Neuronal stem cell (in vitro differentiated cells): ENCODE data around the gene ACSM5.
A peak's percentile ranks its signal among the peaks of the same experiment; 100 is the strongest.

ENCODE experiments used
- DNase-seq: peaks from one replicate; pipeline ENCODE4 v3.0.0-alpha.2; 2013; ENCODE audit warnings: low spot score
- H2AFZ ChIP-seq: one replicate; pipeline ENCODE4 v1.6.1; 2013; ENCODE audit warnings: mild to moderate bottlenecking, low read length, inconsistent platforms
- H2AK5ac ChIP-seq: 2 replicates; pipeline ENCODE4 v1.6.1; 2013; ENCODE audit warnings: low read depth, mild to moderate bottlenecking, inconsistent platforms, low read length, moderate library complexity, mixed read lengths
- H2BK120ac ChIP-seq: 2 replicates; pipeline ENCODE4 v1.6.1; 2013; ENCODE audit warnings: low read depth, mild to moderate bottlenecking, inconsistent platforms, low read length, moderate library complexity, mixed read lengths
- H2BK12ac ChIP-seq: one replicate; pipeline ENCODE4 v1.6.1; 2013; ENCODE audit warnings: low read length, inconsistent platforms
- H2BK15ac ChIP-seq: 2 replicates; pipeline ENCODE4 v1.6.1; 2013; ENCODE audit warnings: mild to moderate bottlenecking, low read length, inconsistent platforms, mixed read lengths
- H2BK5ac ChIP-seq: one replicate; pipeline ENCODE4 v1.6.1; 2013; ENCODE audit warnings: inconsistent platforms, mild to moderate bottlenecking, low read length, moderate library complexity
- H3K14ac ChIP-seq: one replicate; pipeline ENCODE4 v1.6.1; 2013; ENCODE audit warnings: low read length, inconsistent platforms
- H3K18ac ChIP-seq: 2 replicates; pipeline ENCODE4 v1.6.1; 2013; ENCODE audit warnings: low read length, inconsistent platforms
- H3K23ac ChIP-seq: 2 replicates; pipeline ENCODE4 v1.6.1; 2013; ENCODE audit warnings: low read depth, mild to moderate bottlenecking, mixed read lengths, low read length, inconsistent platforms; ENCODE audit not compliant: poor library complexity
- H3K27ac ChIP-seq: replicated peaks from 3 replicates; pipeline ENCODE4 v1.5.1; 2013; ENCODE audit warnings: low read length, inconsistent platforms
- H3K27me3 ChIP-seq, 3 experiments: 2 replicates each; pipeline ENCODE4 v1.6.1; 2013; ENCODE audit warnings: low read length in 3 of 3, mild to moderate bottlenecking in 2 of 3, inconsistent platforms in 1 of 3, low read depth in 1 of 3, mixed read lengths in 1 of 3, moderate library complexity in 1 of 3; ENCODE audit not compliant: control insufficient read depth in 3 of 3, insufficient read depth in 3 of 3
- H3K36me3 ChIP-seq, 2 donors: replicated peaks in 1 of 2; 2 replicates each; pipeline ENCODE4 v1.6.1; 2013; ENCODE audit warnings: low read length in 2 of 2; ENCODE audit not compliant: control insufficient read depth in 2 of 2, insufficient read depth in 2 of 2
- H3K4ac ChIP-seq: 2 replicates; pipeline ENCODE4 v1.6.1; 2013; ENCODE audit warnings: inconsistent platforms, mild to moderate bottlenecking, low read length, moderate library complexity
- H3K4me1 ChIP-seq, 2 donors: 1 replicate in 1 of 2; 2 replicates in 1 of 2; pipeline ENCODE4 v1.6.1; 2013; ENCODE audit warnings: low read length in 2 of 2, low read depth in 1 of 2; ENCODE audit not compliant: control insufficient read depth in 2 of 2, insufficient read depth in 1 of 2
- H3K4me2 ChIP-seq: one replicate; pipeline ENCODE4 v1.6.1; 2013; ENCODE audit warnings: mild to moderate bottlenecking, low read length, inconsistent platforms; ENCODE audit not compliant: insufficient read depth, poor library complexity, severe bottlenecking
- H3K4me3 ChIP-seq, 2 donors: 2 replicates each; pipeline ENCODE4 v1.5.1; 2013; ENCODE audit warnings: low read length in 2 of 2, mild to moderate bottlenecking in 2 of 2, inconsistent platforms in 1 of 2, moderate library complexity in 1 of 2
- H3K79me1 ChIP-seq: one replicate; pipeline ENCODE4 v1.6.1; 2013; ENCODE audit warnings: low read depth, mild to moderate bottlenecking, inconsistent platforms, low read length, moderate library complexity
- H3K9ac ChIP-seq: one replicate; pipeline ENCODE4 v1.6.1; 2013; ENCODE audit warnings: mild to moderate bottlenecking, low read depth, low read length, inconsistent platforms; ENCODE audit not compliant: poor library complexity
- H3K9me3 ChIP-seq, 2 donors: replicated peaks in 1 of 2; 2 replicates each; pipeline versions ENCODE3 to v1.6.1; 2013; ENCODE audit warnings: low read length in 2 of 2, mild to moderate bottlenecking in 2 of 2, inconsistent platforms in 1 of 2, low read depth in 1 of 2, mixed read lengths in 1 of 2, moderate library complexity in 1 of 2; ENCODE audit not compliant: control insufficient read depth in 2 of 2, insufficient read depth in 1 of 2
- H4K8ac ChIP-seq: one replicate; pipeline ENCODE4 v1.6.1; 2013; ENCODE audit warnings: low read depth, mild to moderate bottlenecking, inconsistent platforms, low read length, moderate library complexity
- H4K91ac ChIP-seq: one replicate; pipeline ENCODE4 v1.6.1; 2013; ENCODE audit warnings: low read length, low read depth, mild to moderate bottlenecking, inconsistent platforms; ENCODE audit not compliant: poor library complexity
- WGBS, 2 donors: extraction: QIAGEN DNeasy Blood & Tissue Kit; methylation state at CpG; one replicate each; pipeline ENCODE4 v1.1.7; 2013; ENCODE audit warnings: missing lambda C conversion rate in 2 of 2, mixed read lengths in 1 of 2; ENCODE audit not compliant: insufficient read length in 2 of 2, insufficient replicate concordance in 1 of 2; ENCODE audit errors: extremely low coverage in 2 of 2; 5-methylcytosine and 5-hydroxymethylcytosine counted together

Gene ACSM5

DNA sequence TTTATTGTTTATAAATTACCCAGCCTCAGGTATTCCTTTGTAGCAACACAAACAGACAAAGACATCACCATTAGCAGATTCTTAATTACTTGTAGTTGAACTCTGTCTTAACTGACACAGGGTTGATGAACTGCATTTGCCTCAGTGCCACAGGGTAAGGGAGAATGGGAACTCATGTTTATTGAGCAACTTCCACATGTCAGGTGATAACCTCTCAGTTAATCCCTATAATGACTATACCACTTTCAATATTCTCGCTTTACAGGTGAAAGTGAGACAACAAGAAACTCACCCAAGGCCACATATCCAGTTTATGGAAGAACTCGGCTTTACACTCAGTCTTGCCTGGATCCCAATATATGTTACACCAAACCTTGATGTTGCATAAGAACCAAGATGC lies 13.4 kb upstream of the ACSM5 start:
- Histone ChIP-seq H3K36me3 (no peaks in the 10 kb centered on the region), H2BK120ac (no peak overlapping the region), H4K91ac (no peak overlapping the region), H3K4me3 (no peak overlapping the region), H3K9ac (no peak overlapping the region), H2AFZ (no peak overlapping the region), H3K9me3 (no peaks in the 10 kb centered on the region), H3K27me3 (no peaks in the 10 kb centered on the region), H3K4ac (no peak overlapping the region), H3K14ac (no peak overlapping the region), H3K4me1 (peaks cover 0 to 3% of the 10 kb centered on the region in 2 donors), H3K27ac (no peak overlapping the region), H3K79me1 (no peaks in the 10 kb centered on the region), H3K4me2 (no peak overlapping the region), H2BK12ac (no peak overlapping the region), H4K8ac (no peak overlapping the region), H2BK5ac (no peak overlapping the region), H2AK5ac (no peak overlapping the region), H2BK15ac (no peak overlapping the region), H3K23ac (no peak overlapping the region), H3K18ac (no peak overlapping the region)
- no peak for DNase-seq
- no CpG with 5 or more reads among the region's 2 CpGs for WGBS, 2 donors

DNA sequence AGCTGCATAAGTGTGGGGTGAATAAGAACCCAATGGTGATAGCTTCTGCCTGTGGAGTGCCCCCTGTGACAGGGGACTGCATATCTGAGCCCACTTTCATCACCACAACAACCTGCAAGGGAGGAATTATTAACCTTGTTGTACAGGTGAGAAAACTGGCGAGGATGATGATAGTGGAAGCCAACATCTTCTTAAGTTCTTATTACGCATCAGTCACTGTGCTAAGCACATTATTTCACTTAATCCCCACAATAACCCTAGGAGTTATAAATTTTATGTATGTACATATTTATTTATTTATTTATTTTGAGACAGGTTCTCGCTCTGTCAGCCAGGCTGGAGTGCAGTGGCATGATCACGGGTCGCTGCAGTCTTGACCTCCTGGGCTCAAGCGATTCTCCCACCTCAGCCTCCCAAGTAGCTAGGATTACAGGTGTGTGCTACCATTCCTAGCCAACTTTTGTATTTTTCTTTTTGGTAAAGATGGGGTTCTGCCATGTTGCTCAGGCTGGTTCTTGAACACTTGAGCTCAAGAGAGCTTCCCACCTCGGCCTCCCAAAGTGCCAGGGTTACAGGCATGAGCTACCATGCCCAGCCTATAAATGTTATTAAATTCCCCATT lies 12.4 kb upstream of the ACSM5 start:
- no peak overlapping the region for H3K14ac ChIP-seq

GRCh38 chr16:20397468-20398074 lies 11.8 kb upstream of the ACSM5 start:
- H3K79me1 ChIP-seq, result no peaks in the 10 kb centered on the region
- H3K14ac ChIP-seq, result no peak overlapping the region
- H4K8ac ChIP-seq, result no peak overlapping the region
- H2BK5ac ChIP-seq, result no peak overlapping the region
- H3K4me1 ChIP-seq, result peaks cover 0 to 3% of the 10 kb centered on the region in 2 donors
- H3K36me3 ChIP-seq, result no peaks in the 10 kb centered on the region
- H3K9me3 ChIP-seq, result no peaks in the 10 kb centered on the region
- H2BK12ac ChIP-seq, result no peak overlapping the region
- no peak overlapping the region for H3K4me3 ChIP-seq
- H3K18ac ChIP-seq, result peak overlapping the region; percentile 36
- H3K4me2 ChIP-seq, result no peak overlapping the region
- peak overlapping the region; percentile 23 for H2AK5ac ChIP-seq
- no peak overlapping the region for H3K27ac ChIP-seq
- no peak overlapping the region for H3K4ac ChIP-seq
- no peak for DNase-seq
- peak overlapping the region; percentile 54 for H3K9ac ChIP-seq
- H3K27me3 ChIP-seq, result no peaks in the 10 kb centered on the region
- no CpG with 5 or more reads among the region's 7 CpGs for WGBS, 2 donors
- no peak overlapping the region for H3K23ac ChIP-seq
- no peak overlapping the region for H2BK15ac ChIP-seq
- no peak overlapping the region for H2BK120ac ChIP-seq
- no peak overlapping the region for H2AFZ ChIP-seq
- no peak overlapping the region for H4K91ac ChIP-seq

More for the DNA sequence above, 12.4 kb upstream of the ACSM5 start:
- Histone ChIP-seq H3K23ac (no peak overlapping the region), H2BK120ac (no peak overlapping the region), H4K91ac (no peak overlapping the region), H3K36me3 (no peaks in the 10 kb centered on the region), H3K18ac (no peak overlapping the region), H2BK12ac (no peak overlapping the region), H3K4me2 (no peak overlapping the region), H2BK15ac (no peak overlapping the region), H3K79me1 (no peaks in the 10 kb centered on the region), H3K27me3 (no peaks in the 10 kb centered on the region), H3K9ac (no peak overlapping the region), H3K4ac (no peak overlapping the region), H3K4me1 (peaks cover 0 to 3% of the 10 kb centered on the region in 2 donors), H4K8ac (no peak overlapping the region), H3K27ac (no peak overlapping the region), H2AK5ac (no peak overlapping the region), H2BK5ac (no peak overlapping the region), H3K9me3 (no peaks in the 10 kb centered on the region), H2AFZ (no peak overlapping the region), H3K4me3 (no peak overlapping the region)
- DNase-seq, result no peak
- no CpG with 5 or more reads among the region's 7 CpGs for whole genome bisulfite sequencing, 2 donors

DNA sequence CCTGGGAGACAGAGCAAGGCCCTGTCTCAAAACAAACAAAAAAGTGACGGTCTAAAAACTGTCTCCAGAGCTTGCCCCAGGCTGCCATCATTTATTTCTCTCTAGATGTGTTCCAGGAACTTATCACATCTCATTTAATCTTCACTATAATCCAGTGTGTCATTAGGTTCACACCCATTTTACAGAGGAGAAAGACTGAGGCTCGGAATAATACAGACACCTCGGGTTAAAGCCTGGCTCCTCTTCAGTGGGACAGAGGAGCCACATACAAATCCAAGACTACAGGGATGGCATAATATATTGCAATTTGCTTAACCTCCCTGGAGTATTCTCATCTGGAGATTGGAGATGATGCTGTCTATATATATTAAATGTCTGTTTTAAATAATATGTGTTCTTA lies 10.7 kb upstream of the ACSM5 start:
- DNase-seq, result no peak
- no peaks in the 10 kb centered on the region for H3K27me3 ChIP-seq
- no peak overlapping the region for H2BK12ac ChIP-seq
- no peak overlapping the region for H3K27ac ChIP-seq
- no peak overlapping the region for H3K4me3 ChIP-seq
- no peak overlapping the region for H3K14ac ChIP-seq
- no peak overlapping the region for H2AFZ ChIP-seq
- no peak overlapping the region for H3K4me2 ChIP-seq
- H2AK5ac ChIP-seq, result no peak overlapping the region
- no peaks in the 10 kb centered on the region for H3K79me1 ChIP-seq
- no CpG with 5 or more reads among the region's 3 CpGs for WGBS, 2 donors
- H2BK120ac ChIP-seq, result no peak overlapping the region
- H2BK15ac ChIP-seq, result no peak overlapping the region
- H4K8ac ChIP-seq, result no peak overlapping the region
- H3K9ac ChIP-seq, result no peak overlapping the region
- H3K4ac ChIP-seq, result no peak overlapping the region
- no peak overlapping the region for H3K23ac ChIP-seq
- H3K4me1 ChIP-seq, result peaks cover 0 to 3% of the 10 kb centered on the region in 2 donors
- no peak overlapping the region for H3K18ac ChIP-seq
- H2BK5ac ChIP-seq, result no peak overlapping the region
- no peaks in the 10 kb centered on the region for H3K9me3 ChIP-seq
- H3K36me3 ChIP-seq, result no peaks in the 10 kb centered on the region
- no peak overlapping the region for H4K91ac ChIP-seq
